ENCODE data around the gene FNDC3A.
"Not testable (repeated sequence)": the region's sequence is repeated elsewhere in the genome, so short reads cannot be mapped to it uniquely, and the experiment has no call there.

Gene FNDC3A

DNA sequence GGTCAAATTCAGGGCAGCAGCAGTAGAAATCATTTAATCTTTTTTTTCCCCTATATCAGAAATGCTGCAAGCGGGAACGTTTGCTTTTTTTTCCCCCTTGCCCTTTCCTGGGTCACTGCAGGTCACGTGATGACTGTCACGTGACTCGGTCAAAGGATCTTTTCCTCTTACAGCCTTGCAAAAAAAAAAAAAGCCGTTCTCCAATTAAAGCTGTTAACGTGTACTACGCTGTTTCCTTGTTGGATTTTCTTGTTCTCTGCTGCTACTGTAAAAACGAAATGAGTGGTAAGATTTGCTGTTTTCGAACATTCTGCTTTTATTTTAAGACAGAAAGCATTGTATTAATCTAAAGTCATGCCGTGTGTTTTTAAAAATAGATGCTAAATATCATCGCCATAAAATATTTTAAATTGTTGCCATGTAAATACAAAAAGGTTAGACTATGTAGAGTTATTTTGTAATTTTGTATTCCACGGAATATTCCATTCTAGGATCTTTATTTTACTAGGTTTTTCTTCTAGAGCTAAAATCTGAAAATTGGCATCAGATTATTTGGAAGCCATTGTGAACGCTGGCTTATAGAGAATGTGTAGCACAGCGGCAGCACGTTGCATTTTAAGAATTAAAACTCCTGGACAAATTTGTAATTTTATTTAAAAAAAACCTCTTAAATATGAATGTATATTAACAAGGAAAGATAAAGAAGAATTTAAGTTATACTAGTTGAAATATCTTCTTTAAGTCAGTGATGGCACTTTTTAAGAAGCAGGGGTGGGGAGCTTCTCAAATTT, 134.6 kb downstream of the FNDC3A start:
- DNase-seq (ENCODE audit: insufficient read length, low spot score) (peak; percentile 9), FAIRE-seq (peak; percentile 76)
- TF ChIP-seq POLR2A (IDR thresholded peaks at IDR 0.05; ENCODE audit: low read depth, low read length) = no peak

DNA sequence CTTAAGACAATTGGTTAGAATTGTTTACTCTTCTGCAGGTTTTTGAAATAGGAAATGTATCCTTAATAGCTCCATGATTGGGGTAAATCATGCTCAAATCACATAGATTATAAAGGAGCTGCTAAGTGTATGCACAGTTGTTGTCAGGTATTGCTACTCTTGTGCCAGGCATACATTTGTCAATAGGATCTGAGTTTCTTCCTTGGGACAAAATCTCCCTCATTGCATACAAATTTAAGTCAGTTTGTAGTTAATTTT, 135.1 kb downstream of the FNDC3A start:
- TF ChIP-seq POLR2A (IDR thresholded peaks at IDR 0.05; ENCODE audit: low read depth, low read length) = no peak
- FAIRE-seq (no peak), DNase-seq (ENCODE audit: insufficient read length, low spot score) (no peak)

DNA sequence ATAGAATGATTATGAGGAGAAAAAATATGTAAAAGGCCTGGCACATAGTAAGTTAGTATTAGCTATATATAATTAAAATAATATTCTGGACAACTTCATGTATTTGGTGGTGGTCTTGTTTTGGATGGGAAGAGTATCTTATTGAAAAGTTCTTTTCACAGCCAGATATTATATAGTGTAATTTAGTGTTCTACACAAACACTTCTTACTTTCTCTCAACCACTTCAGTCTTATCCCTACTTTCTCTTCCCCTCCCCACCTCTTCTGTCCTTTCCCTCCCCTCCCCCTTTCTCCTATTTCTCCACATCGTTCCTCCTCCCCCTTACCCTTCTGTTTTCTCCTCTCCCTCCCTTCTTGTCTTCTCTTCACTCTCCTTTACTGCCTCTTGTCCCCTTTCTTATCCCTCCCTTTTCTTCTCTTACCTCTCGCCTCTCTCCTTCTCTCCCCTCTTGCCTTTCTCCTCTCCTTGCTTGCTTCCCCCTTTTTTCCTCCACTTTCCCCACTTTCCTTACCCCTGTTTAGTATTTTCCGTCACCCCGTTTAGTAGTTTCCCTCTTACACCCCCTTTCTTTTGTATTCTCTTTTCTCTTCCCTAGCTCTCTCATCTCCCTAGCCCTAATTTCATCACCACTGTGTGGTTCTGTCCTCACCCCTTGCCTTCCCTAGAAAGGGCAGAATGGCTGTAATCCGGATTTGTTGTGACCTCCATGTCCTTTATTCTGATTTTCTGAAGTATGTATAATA, 137.2 kb downstream of the FNDC3A start:
- FAIRE-seq = no peak
- TF ChIP-seq POLR2A (IDR thresholded peaks at IDR 0.05; ENCODE audit: low read depth, low read length) = no peak
- no peak for DNase-seq (ENCODE audit: insufficient read length, low spot score)

DNA sequence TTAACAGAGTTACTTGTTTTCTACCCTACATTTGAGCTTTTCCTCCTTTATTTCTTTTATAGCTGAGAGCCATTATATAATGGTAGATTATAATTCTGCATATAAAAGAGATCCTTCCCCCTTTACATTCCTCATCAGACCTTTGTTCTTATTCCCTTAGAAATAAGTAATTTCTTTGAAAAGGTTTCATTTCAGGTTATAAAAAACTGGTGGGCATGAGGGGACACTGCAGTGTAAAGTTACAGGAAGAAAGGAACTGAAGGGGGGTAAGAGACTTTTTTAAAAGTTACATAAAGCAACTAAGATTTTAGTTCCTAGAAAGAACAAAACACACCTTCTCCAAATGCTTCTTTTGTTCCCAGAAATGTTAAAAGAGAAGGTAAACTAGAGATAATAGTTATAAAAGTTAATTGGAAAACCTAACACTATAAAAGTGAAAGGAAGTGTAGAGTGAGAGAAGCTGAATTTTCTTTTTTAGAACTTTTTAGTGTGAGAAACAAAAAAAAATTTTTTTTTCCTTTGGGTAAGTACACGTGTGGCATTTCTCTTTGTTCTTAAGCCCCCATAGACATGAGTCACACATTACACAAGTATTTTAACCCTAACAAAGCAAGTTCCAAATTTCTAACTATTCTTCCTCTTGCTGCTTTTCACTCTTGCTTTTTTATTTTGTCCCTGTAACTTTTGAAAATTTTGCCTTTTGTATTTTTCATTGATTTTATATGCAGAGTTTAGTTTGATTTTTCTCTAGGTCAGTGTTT, 138.0 kb downstream of the FNDC3A start:
- FAIRE-seq = no peak
- TF ChIP-seq POLR2A (IDR thresholded peaks at IDR 0.05; ENCODE audit: low read depth, low read length) = no peak
- DNase-seq (ENCODE audit: insufficient read length, low spot score) = no peak

DNA sequence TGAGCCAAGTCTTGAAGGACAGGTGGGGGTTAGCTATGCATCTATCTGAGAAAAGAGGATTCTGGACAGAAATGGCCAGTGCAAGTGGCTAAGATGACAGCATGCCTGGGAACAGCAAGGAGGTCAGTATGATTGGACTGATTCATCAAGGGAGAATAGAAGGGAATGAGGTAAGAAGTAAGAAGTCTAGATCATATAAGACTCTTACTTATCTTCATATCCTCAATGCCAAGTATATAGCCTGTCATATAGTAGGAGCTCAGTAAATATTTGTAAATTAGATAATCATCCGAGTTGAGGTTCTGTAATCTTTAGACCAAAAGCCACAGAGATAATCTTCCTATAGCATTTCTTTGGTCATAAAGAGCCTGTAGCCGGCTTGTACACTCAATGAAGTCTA, 141.2 kb downstream of the FNDC3A start:
- DNase-seq (ENCODE audit: insufficient read length, low spot score) = no peak
- FAIRE-seq = no peak
- TF ChIP-seq POLR2A (IDR thresholded peaks at IDR 0.05; ENCODE audit: low read depth, low read length) = no peak

DNA sequence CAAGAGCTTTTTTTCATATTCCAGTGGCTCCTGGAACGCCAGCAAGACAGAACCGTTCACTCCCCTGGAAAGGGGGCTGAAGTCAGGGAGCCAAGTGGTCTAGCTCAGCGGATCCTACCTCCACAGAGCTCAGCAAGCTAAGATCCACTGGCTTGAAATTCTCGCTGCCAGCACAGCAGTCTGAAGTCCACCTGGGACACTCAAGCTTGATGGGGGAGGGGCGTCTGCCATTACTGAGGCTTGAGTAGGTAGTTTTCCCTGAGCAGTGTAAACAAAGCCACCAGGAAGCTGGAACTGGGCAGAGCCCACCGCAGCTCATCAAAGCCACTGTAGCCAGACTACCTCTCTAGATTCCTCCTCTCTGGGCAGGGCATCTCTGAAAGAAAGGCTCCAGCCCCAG, 142.7 kb downstream of the FNDC3A start:
- FAIRE-seq; DNase-seq (ENCODE audit: insufficient read length, low spot score): not testable (repeated sequence)

DNA sequence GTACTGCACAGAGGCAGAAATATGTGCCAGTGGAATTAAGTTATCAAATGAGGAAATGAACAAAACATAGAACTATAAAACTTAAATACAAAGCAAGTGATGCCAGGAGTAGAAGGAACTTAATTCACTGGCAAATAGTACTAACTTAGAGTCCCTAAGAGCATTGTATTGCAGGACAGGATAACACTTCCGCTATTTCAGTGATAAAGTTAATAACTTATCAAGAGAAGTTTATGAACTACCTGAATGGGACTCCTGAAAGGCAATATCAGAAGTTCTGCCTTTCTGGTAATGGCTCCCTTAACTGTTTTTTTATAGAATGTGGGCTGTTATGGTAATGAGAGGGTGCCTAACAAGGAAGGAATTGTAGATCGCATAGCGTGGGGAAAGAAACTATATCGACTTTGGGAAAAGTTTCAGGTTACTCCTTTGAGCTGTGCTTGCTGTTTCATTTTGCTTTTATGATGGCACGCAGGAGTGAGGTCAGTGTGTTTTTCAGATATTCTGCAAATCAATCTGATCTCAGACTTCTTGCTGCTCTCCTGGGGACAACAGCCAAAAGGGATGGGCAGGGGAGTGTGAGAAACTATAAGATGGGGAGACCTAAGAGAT, 149.1 kb downstream of the FNDC3A start:
- no peak for TF ChIP-seq POLR2A (IDR thresholded peaks at IDR 0.05; ENCODE audit: low read depth, low read length)
- DNase-seq (ENCODE audit: insufficient read length, low spot score) (no peak), FAIRE-seq (no peak)

DNA sequence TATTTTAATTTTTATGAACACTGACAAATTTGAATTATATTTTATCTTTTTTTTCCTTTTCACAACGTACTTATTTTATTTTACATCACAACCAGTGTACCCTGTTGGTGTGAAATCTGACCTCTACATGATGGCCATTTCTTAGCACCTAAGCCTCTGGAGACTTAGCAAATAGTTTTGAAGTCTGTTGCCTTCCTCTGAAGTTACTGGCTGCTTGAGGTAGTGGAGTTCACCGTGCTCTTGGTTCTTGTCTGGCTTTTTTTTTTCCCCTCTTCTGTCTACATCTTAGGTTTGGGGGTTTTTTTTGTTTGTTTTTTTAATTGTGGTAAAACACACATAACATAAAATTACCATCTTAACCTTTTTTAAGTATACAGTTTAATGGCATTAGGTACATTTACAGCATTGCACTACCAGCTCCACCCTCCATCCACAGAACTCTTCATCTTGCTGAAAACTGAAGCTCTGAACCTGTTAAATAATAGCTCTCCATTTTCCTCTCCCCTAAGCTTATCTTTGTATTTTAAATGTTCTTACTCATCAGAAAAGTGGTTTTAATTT, 150.3 kb downstream of the FNDC3A start:
- FAIRE-seq (no peak), DNase-seq (ENCODE audit: insufficient read length, low spot score) (no peak)
- no peak for TF ChIP-seq POLR2A (IDR thresholded peaks at IDR 0.05; ENCODE audit: low read depth, low read length)

DNA sequence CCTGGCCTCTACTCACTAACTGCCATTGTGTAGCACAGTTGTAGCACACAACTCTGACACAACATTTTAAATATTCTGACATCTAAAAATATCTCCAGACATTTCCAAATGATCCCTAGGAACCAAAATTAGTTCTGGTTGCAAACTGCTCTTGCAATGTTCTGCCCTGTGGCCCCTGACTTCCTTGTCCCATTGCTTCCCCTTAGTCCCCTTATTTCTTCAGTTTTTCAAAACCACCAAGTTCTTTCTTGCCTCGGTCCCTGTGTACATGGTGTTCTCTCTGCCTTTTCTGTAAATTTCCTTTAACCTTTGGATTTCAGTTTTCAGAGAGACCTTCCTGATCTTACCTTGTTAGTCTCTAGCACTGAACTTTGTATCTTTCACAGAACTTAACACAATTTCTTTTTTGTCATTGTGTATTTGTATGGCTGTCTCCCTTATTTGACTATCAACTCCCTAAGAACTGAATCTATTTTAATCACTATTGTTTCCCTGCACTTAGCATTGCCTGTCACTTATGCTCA, 156.8 kb downstream of the FNDC3A start:
- DNase-seq (ENCODE audit: insufficient read length, low spot score) (no peak), FAIRE-seq (no peak)
- TF ChIP-seq POLR2A (IDR thresholded peaks at IDR 0.05; ENCODE audit: low read depth, low read length) = no peak

DNA sequence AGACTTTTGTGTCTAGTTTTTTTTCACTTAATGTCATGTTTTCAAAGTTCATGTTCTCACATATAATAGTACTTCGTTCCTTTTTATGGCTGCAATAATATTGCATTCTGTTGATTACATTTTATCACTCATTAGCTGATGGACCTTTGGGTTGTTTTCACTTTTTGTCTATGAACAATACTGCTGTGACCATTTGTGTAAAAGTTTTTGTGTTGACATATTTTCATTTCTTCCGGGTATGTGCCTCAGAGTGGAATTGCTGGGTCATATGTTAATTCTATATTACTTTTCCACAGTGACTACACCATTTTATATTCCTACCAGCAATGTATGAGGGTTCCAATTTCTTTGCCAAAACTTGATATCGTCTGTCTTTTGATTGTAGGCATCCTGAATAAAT, 158.6 kb downstream of the FNDC3A start:
- no peak for TF ChIP-seq POLR2A (IDR thresholded peaks at IDR 0.05; ENCODE audit: low read depth, low read length)
- DNase-seq (ENCODE audit: insufficient read length, low spot score) (no peak), FAIRE-seq (no peak)

DNA sequence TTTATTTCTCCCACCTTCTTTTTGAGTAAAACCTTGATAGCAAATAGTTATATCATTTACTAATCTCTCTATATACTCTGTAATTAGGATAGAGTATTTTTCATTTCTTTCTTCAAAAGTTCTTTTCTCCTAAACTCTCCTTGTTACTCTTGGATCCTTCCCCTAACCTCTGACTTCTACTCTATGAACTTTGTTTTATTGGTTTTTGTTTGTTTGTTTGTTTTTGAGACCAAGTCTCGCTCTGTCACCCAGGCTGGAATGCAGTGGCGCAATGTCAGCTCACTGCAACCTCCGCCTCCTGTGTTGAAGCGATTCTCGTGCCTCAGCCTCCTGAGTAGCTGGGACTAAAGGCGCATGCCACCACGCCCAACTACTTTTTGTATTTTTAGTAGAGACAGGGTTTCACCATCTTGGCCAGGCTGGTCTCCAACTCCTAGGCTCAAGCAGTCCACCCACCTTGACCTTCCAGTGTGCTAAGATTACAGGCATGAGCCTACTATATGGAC, 161.5 kb downstream of the FNDC3A start:
- FAIRE-seq; DNase-seq (ENCODE audit: insufficient read length, low spot score): not testable (repeated sequence)

DNA sequence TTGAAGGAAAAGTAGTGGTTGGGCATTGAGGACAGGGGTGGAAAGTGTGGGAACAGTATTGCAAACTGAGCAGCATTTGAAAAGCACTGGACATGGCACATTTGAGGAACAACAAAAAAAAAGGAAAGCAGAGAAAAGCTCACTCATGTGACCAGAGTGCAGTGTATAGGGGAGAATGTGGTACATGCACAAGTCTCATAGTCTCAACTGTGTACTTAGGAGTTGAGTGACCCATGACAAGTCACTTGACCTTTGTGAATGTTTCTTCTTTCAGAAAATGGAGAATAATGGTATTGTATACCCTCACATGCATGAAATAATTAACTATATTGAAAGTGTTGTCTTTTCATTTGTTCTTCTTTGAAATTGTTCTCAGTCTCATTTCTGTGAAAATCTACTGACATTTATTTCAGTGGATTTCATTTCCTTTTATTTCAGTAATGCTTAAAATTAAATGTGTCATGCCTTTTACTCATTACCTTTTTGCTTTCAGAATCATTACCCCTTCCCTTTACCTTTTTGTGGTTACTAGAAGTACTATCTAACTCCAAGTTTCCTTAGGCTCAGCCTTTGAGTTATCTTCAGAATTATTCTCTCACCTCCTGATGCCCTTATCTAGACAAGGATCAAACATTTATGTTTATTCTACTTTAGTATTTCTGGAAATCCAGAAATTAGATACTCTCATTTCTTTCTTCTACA, 165.3 kb downstream of the FNDC3A start:
- DNase-seq (ENCODE audit: insufficient read length, low spot score) (no peak), FAIRE-seq (no peak)
- TF ChIP-seq POLR2A (IDR thresholded peaks at IDR 0.05; ENCODE audit: low read depth, low read length) = no peak

DNA sequence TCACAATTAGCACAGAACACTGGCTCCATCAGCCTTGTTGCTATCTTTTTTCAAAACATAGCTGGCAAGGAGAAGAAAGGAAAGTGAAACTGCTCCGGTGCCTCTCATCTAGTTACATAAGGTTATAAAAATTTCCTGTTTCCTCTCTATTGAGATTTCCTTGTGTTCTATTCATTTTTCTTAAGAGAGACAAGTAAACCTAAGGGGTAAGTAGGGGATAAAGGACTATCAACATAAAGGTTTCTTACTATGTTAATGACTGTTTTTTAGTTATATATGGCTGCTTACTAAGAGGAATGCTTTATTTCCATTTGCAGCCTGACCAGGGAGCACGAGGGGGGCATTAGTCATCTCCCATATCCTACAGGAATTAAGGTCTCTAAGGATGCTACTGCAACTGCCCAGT, 171.2 kb downstream of the FNDC3A start:
- FAIRE-seq (no peak), DNase-seq (ENCODE audit: insufficient read length, low spot score) (peak; percentile 19)
- no peak for TF ChIP-seq POLR2A (IDR thresholded peaks at IDR 0.05; ENCODE audit: low read depth, low read length)
